CD8-positive, alpha-beta memory T cell (primary cell): ENCODE measurements around the gene CACNA1D. TPM values are rescaled to one million over a fixed set of nuclear protein-coding genes. Genes with fewer than 3 reads are reported as not detected.

Source experiments
- CTCF ChIA-PET: fragments of 350-600 bp; sonication (Branson Sonifier 250); formaldehyde crosslinking; loops from one replicate; lab custom pipeline; 2021; ENCODE audit warnings: antibody characterized with exemption; lab: Charles Lee
- POLR2A ChIA-PET: fragments of 350-600 bp; sonication (Branson Sonifier 250); formaldehyde crosslinking; loops from one replicate; lab custom pipeline; 2021; ENCODE audit warnings: antibody characterized with exemption; lab: Charles Lee
- DNase-seq, 5 donors: peaks; one replicate each; pipeline versions ENCODE4 v3.0.0 to v3.0.0-alpha.2; 2020 to 2022; ENCODE audit warnings: mixed read lengths in 1 of 5
- H3K27ac ChIP-seq: one replicate; pipeline ENCODE4 v1.7.0; 2013; ENCODE audit warnings: low read depth, mild to moderate bottlenecking, low read length, moderate library complexity
- H3K27me3 ChIP-seq: 2 replicates; pipeline ENCODE4 v1.7.0; 2013; ENCODE audit warnings: low read length, mild to moderate bottlenecking; ENCODE audit not compliant: insufficient read depth, poor library complexity, severe bottlenecking
- H3K36me3 ChIP-seq: 2 replicates; pipeline ENCODE4 v1.7.0; 2013; ENCODE audit warnings: mild to moderate bottlenecking, low read length, moderate library complexity; ENCODE audit not compliant: insufficient read depth
- H3K4me1 ChIP-seq: 2 replicates; pipeline ENCODE4 v1.7.0; 2013; ENCODE audit warnings: mild to moderate bottlenecking, low read length, moderate library complexity; ENCODE audit not compliant: insufficient read depth
- H3K4me3 ChIP-seq: 2 replicates; pipeline ENCODE4 v1.7.0; 2013; ENCODE audit warnings: mild to moderate bottlenecking, low read length
- H3K9me3 ChIP-seq: 2 replicates; pipeline ENCODE4 v1.7.0; 2013; ENCODE audit warnings: mild to moderate bottlenecking, low read length
- H3K27ac Mint-ChIP-seq, 8 donors: one replicate each; pipeline ENCODE4 v1.8.0; 2020 to 2021; ENCODE audit warnings: mixed read lengths in 8 of 8, mild to moderate bottlenecking in 6 of 8, inconsistent platforms in 3 of 8, moderate library complexity in 3 of 8
- H3K27me3 Mint-ChIP-seq, 2 donors: one replicate each; pipeline ENCODE4 v1.8.0; 2020 to 2021; ENCODE audit warnings: mixed read lengths in 2 of 2, mild to moderate bottlenecking in 1 of 2, moderate library complexity in 1 of 2
- H3K36me3 Mint-ChIP-seq, 3 donors: one replicate each; pipeline ENCODE4 v1.8.0; 2020 to 2021; ENCODE audit warnings: mixed read lengths in 3 of 3, inconsistent platforms in 1 of 3, mild to moderate bottlenecking in 1 of 3
- H3K4me1 Mint-ChIP-seq, 3 donors: one replicate each; pipeline ENCODE4 v1.8.0; 2020 to 2021; ENCODE audit warnings: mixed read lengths in 3 of 3, inconsistent platforms in 1 of 3, mild to moderate bottlenecking in 1 of 3
- H3K4me3 Mint-ChIP-seq, 7 donors: one replicate each; pipeline ENCODE4 v1.8.0; 2020 to 2021; ENCODE audit warnings: mixed read lengths in 7 of 7, mild to moderate bottlenecking in 6 of 7, moderate library complexity in 4 of 7, inconsistent platforms in 2 of 7
- H3K9me3 Mint-ChIP-seq, 5 donors: one replicate each; pipeline ENCODE4 v1.8.0; 2020 to 2022; ENCODE audit warnings: mixed read lengths in 5 of 5, mild to moderate bottlenecking in 3 of 5, moderate library complexity in 2 of 5, inconsistent platforms in 1 of 5
- polyA plus RNA-seq: library from polyadenylated mRNA; unstranded; fragments of 300-500 nt; fragmentation: Illumina TruSeq; gene quantifications from one replicate; pipeline ENCODE4 v1.2.3, GENCODE V29; 2021
- total RNA-seq, 2 experiments: library from RNA; stranded (reverse); gene quantifications; one replicate each; pipeline ENCODE4 v1.2.3, GENCODE V29; 2021

CACNA1D gene
- total and polyA plus RNA-seq, 3 experiments from 2014 or later = 0.02 to 0.78 (median 0.26) TPM

- no peak overlapping the region for H3K27ac Mint-ChIP-seq
Observed at GRCh38 chr3:53806182-53807116, 312.0 kb downstream of the CACNA1D start.

GRCh38 chr3:53807117-53807810 lies 312.9 kb downstream of the CACNA1D start:
- POLR2A ChIA-PET = no interaction called here
- Mint-ChIP-seq H3K9me3 (no peaks in the 10 kb centered on the region), H3K4me3 (peak overlapping the region in 1 of 7 donors; percentile 66), H3K27me3 (peaks cover 3 to 18% of the 10 kb centered on the region in 2 donors), H3K27ac (no peak overlapping the region), H3K36me3 (no peaks in the 10 kb centered on the region), H3K4me1 (no peaks in the 10 kb centered on the region)
- CTCF ChIA-PET = no interaction called here
- Histone ChIP-seq H3K27me3 (no peaks in the 10 kb centered on the region), H3K27ac (no peak overlapping the region), H3K36me3 (no peaks in the 10 kb centered on the region), H3K4me1 (no peaks in the 10 kb centered on the region), H3K4me3 (no peak overlapping the region), H3K9me3 (no peaks in the 10 kb centered on the region)
- no peak for DNase-seq

More at GRCh38 chr3:53806182-53807116, 312.0 kb downstream of the CACNA1D start:
- Mint-ChIP-seq H3K4me1 (no peaks in the 10 kb centered on the region), H3K9me3 (no peaks in the 10 kb centered on the region), H3K36me3 (no peaks in the 10 kb centered on the region), H3K4me3 (no peak overlapping the region), H3K27me3 (peaks cover 3 to 18% of the 10 kb centered on the region in 2 donors)
- Histone ChIP-seq H3K4me1 (no peaks in the 10 kb centered on the region), H3K27ac (no peak overlapping the region), H3K9me3 (no peaks in the 10 kb centered on the region), H3K27me3 (no peaks in the 10 kb centered on the region), H3K4me3 (no peak overlapping the region), H3K36me3 (no peaks in the 10 kb centered on the region)
- DNase-seq = no peak
- ChIA-PET POLR2A (no interaction called here), CTCF (no interaction called here)

GRCh38 chr3:53808496-53808895 lies 314.1 kb downstream of the CACNA1D start:
- DNase-seq = no peak
- peaks cover 3 to 18% of the 10 kb centered on the region in 2 donors for H3K27me3 Mint-ChIP-seq
- ChIA-PET CTCF (no interaction called here), POLR2A (no interaction called here)
- H3K27ac Mint-ChIP-seq = no peak overlapping the region
- no peaks in the 10 kb centered on the region for H3K9me3 ChIP-seq
- H3K4me3 Mint-ChIP-seq = no peak overlapping the region
- H3K36me3 Mint-ChIP-seq = no peaks in the 10 kb centered on the region
- no peaks in the 10 kb centered on the region for H3K36me3 ChIP-seq
- no peak overlapping the region for H3K27ac ChIP-seq
- H3K4me1 ChIP-seq = no peaks in the 10 kb centered on the region
- H3K4me1 Mint-ChIP-seq = no peaks in the 10 kb centered on the region
- no peaks in the 10 kb centered on the region for H3K9me3 Mint-ChIP-seq
- no peak overlapping the region for H3K4me3 ChIP-seq
- H3K27me3 ChIP-seq = no peaks in the 10 kb centered on the region

- DNase-seq = no peak
- H3K9me3 ChIP-seq = no peaks in the 10 kb centered on the region
- H3K4me3 ChIP-seq = no peak overlapping the region
- ChIA-PET CTCF (interaction anchor here (0.9 kb wide), 1 partner anchor 16 kb away, joined by 3 read pairs; no protein-coding TSS in a partner anchor), POLR2A (no interaction called here)
- no peaks in the 10 kb centered on the region for H3K4me1 Mint-ChIP-seq
- H3K4me1 ChIP-seq = no peaks in the 10 kb centered on the region
- no peak overlapping the region for H3K27ac ChIP-seq
- no peaks in the 10 kb centered on the region for H3K27me3 ChIP-seq
- no peak overlapping the region for H3K27ac Mint-ChIP-seq
- no peaks in the 10 kb centered on the region for H3K36me3 ChIP-seq
- H3K4me3 Mint-ChIP-seq = no peak overlapping the region
- H3K36me3 Mint-ChIP-seq = no peaks in the 10 kb centered on the region
- peaks cover 3 to 18% of the 10 kb centered on the region in 2 donors for H3K27me3 Mint-ChIP-seq
- no peaks in the 10 kb centered on the region for H3K9me3 Mint-ChIP-seq
Observed at GRCh38 chr3:53809267-53809666, 314.9 kb downstream of the CACNA1D start.

GRCh38 chr3:53809764-53810400 lies 315.5 kb downstream of the CACNA1D start:
- Mint-ChIP-seq H3K4me3 (no peak overlapping the region), H3K4me1 (no peaks in the 10 kb centered on the region), H3K27me3 (peaks cover 3 to 18% of the 10 kb centered on the region in 2 donors), H3K27ac (no peak overlapping the region), H3K36me3 (no peaks in the 10 kb centered on the region), H3K9me3 (no peaks in the 10 kb centered on the region)
- Histone ChIP-seq H3K27me3 (no peaks in the 10 kb centered on the region), H3K36me3 (no peaks in the 10 kb centered on the region), H3K4me1 (no peaks in the 10 kb centered on the region), H3K27ac (no peak overlapping the region), H3K9me3 (no peaks in the 10 kb centered on the region), H3K4me3 (no peak overlapping the region)
- POLR2A ChIA-PET = no interaction called here
- CTCF ChIA-PET = interaction anchor here (0.9 kb wide), 1 partner anchor 16 kb away, joined by 3 read pairs; no protein-coding TSS in a partner anchor
- DNase-seq = no peak

GRCh38 chr3:53811143-53811927 lies 316.9 kb downstream of the CACNA1D start:
- H3K4me3 Mint-ChIP-seq = no peak overlapping the region
- DNase-seq = no peak
- Histone ChIP-seq H3K9me3 (no peaks in the 10 kb centered on the region), H3K4me3 (no peak overlapping the region), H3K27ac (no peak overlapping the region), H3K36me3 (no peaks in the 10 kb centered on the region), H3K27me3 (no peaks in the 10 kb centered on the region), H3K4me1 (no peaks in the 10 kb centered on the region)
- no peak overlapping the region for H3K27ac Mint-ChIP-seq
- ChIA-PET CTCF (no interaction called here), POLR2A (no interaction called here)
- no peaks in the 10 kb centered on the region for H3K4me1 Mint-ChIP-seq
- H3K36me3 Mint-ChIP-seq = no peaks in the 10 kb centered on the region
- H3K27me3 Mint-ChIP-seq = peaks cover 2 to 17% of the 10 kb centered on the region in 2 donors
- H3K9me3 Mint-ChIP-seq = no peaks in the 10 kb centered on the region

GRCh38 chr3:53812434-53812833 lies 318.0 kb downstream of the CACNA1D start:
- no peak for DNase-seq
- POLR2A ChIA-PET = no interaction called here
- H3K9me3 Mint-ChIP-seq = no peaks in the 10 kb centered on the region

More at GRCh38 chr3:53812434-53812833, 318.0 kb downstream of the CACNA1D start:
- H3K4me3 ChIP-seq = no peak overlapping the region
- Mint-ChIP-seq H3K36me3 (no peaks in the 10 kb centered on the region), H3K4me3 (no peak overlapping the region), H3K27ac (no peak overlapping the region), H3K4me1 (no peaks in the 10 kb centered on the region), H3K27me3 (peaks cover 0 to 9% of the 10 kb centered on the region in 2 donors)
- H3K9me3 ChIP-seq = no peaks in the 10 kb centered on the region
- no peak overlapping the region for H3K27ac ChIP-seq
- H3K36me3 ChIP-seq = no peaks in the 10 kb centered on the region
- H3K4me1 ChIP-seq = no peaks in the 10 kb centered on the region
- CTCF ChIA-PET = no interaction called here
- no peaks in the 10 kb centered on the region for H3K27me3 ChIP-seq
